ENCODE data around the gene GOLGA8S. TPM values are rescaled to one million over a fixed set of nuclear protein-coding genes. Genes with fewer than 3 reads are reported as not detected.
"Not testable (repeated sequence)": the region's sequence is repeated elsewhere in the genome, so short reads cannot be mapped to it uniquely, and the experiment has no call there.

Gene GOLGA8S
- total RNA-seq, 2 experiments from 2014 or later: 0.11 TPM; not detected in 1

- H3K36me3 Mint-ChIP-seq (ENCODE audit: low read depth); H3K27ac Mint-ChIP-seq; H3K4me3 Mint-ChIP-seq; H3K4me1 Mint-ChIP-seq; POLR2A ChIA-PET; CTCF ChIA-PET; H3K9me3 Mint-ChIP-seq (ENCODE audit: low read depth); DNase-seq; H3K27me3 Mint-ChIP-seq; ATAC-seq; intact Hi-C loops (cut with DNase I, micrococcal nuclease): not testable (repeated sequence)
Observed at GRCh38 chr15:23399207-23399606, 44.7 kb downstream of the GOLGA8S start.

GRCh38 chr15:23401627-23402026 is 47.1 kb downstream of the GOLGA8S start:
- CTCF ChIA-PET: interaction anchor here (0.6 kb wide), 1 partner anchor 1315 kb away, joined by 3 read pairs; no protein-coding TSS in a partner anchor

GRCh38 chr15:23402140-23402539 is 47.6 kb downstream of the GOLGA8S start:
- CTCF ChIA-PET: no interaction called here
- Mint-ChIP-seq H3K4me3 (no peak overlapping the region), H3K4me1 (no peaks in the 10 kb centered on the region), H3K27ac (no peak overlapping the region), H3K36me3 (ENCODE audit: low read depth) (no peaks in the 10 kb centered on the region), H3K9me3 (ENCODE audit: low read depth) (no peaks in the 10 kb centered on the region), H3K27me3 (peaks cover 4% of the 10 kb centered on the region)
- DNase-seq: no peak
- POLR2A ChIA-PET: no interaction called here
- no peak for ATAC-seq
- intact Hi-C loops (cut with DNase I, micrococcal nuclease): no loop called here

More at GRCh38 chr15:23401627-23402026, 47.1 kb downstream of the GOLGA8S start:
- intact Hi-C loops (cut with DNase I, micrococcal nuclease): no loop called here
- Mint-ChIP-seq H3K27ac (no peak overlapping the region), H3K36me3 (ENCODE audit: low read depth) (no peaks in the 10 kb centered on the region), H3K4me1 (no peaks in the 10 kb centered on the region), H3K9me3 (ENCODE audit: low read depth) (no peaks in the 10 kb centered on the region), H3K27me3 (peaks cover 1% of the 10 kb centered on the region), H3K4me3 (no peak overlapping the region)
- ATAC-seq: no peak
- POLR2A ChIA-PET: no interaction called here
- DNase-seq: no peak

GRCh38 chr15:23402544-23402943 is 48.0 kb downstream of the GOLGA8S start:
- DNase-seq (no peak), ATAC-seq (no peak)
- H3K4me3 Mint-ChIP-seq: no peak overlapping the region
- ChIA-PET CTCF (no interaction called here), POLR2A (no interaction called here)
- H3K36me3 Mint-ChIP-seq (ENCODE audit: low read depth): no peaks in the 10 kb centered on the region
- H3K27me3 Mint-ChIP-seq: peaks cover 6% of the 10 kb centered on the region
- intact Hi-C loops (cut with DNase I, micrococcal nuclease): no loop called here
- no peaks in the 10 kb centered on the region for H3K4me1 Mint-ChIP-seq
- no peak overlapping the region for H3K27ac Mint-ChIP-seq
- H3K9me3 Mint-ChIP-seq (ENCODE audit: low read depth): no peaks in the 10 kb centered on the region

- Mint-ChIP-seq H3K4me3 (no peak overlapping the region), H3K36me3 (ENCODE audit: low read depth) (no peaks in the 10 kb centered on the region), H3K9me3 (ENCODE audit: low read depth) (no peaks in the 10 kb centered on the region), H3K27me3 (peaks cover 6% of the 10 kb centered on the region), H3K27ac (no peak overlapping the region), H3K4me1 (no peaks in the 10 kb centered on the region)
- ChIA-PET CTCF (no interaction called here), POLR2A (no interaction called here)
- no peak for ATAC-seq
- DNase-seq: no peak
- intact Hi-C loops (cut with DNase I, micrococcal nuclease): no loop called here
Observed at GRCh38 chr15:23403550-23403949, 49.0 kb downstream of the GOLGA8S start.

GRCh38 chr15:23411841-23412240 is 57.3 kb downstream of the GOLGA8S start:
- H3K36me3 Mint-ChIP-seq (ENCODE audit: low read depth): no peaks in the 10 kb centered on the region
- intact Hi-C loops (cut with DNase I, micrococcal nuclease): no loop called here
- DNase-seq (no peak), ATAC-seq (no peak)
- H3K4me1 Mint-ChIP-seq: no peaks in the 10 kb centered on the region
- CTCF ChIA-PET: no interaction called here
- peaks cover 4% of the 10 kb centered on the region for H3K27me3 Mint-ChIP-seq
- H3K4me3 Mint-ChIP-seq: no peak overlapping the region
- POLR2A ChIA-PET: no interaction called here
- H3K9me3 Mint-ChIP-seq (ENCODE audit: low read depth): no peaks in the 10 kb centered on the region
- no peak overlapping the region for H3K27ac Mint-ChIP-seq

GRCh38 chr15:23412881-23413600 is 58.5 kb downstream of the GOLGA8S start:
- DNase-seq; H3K27me3 Mint-ChIP-seq; ATAC-seq; H3K4me3 Mint-ChIP-seq; H3K9me3 Mint-ChIP-seq (ENCODE audit: low read depth); H3K27ac Mint-ChIP-seq; H3K36me3 Mint-ChIP-seq (ENCODE audit: low read depth); H3K4me1 Mint-ChIP-seq; CTCF ChIA-PET; intact Hi-C loops (cut with DNase I, micrococcal nuclease): not testable (repeated sequence)
- POLR2A ChIA-PET: interaction anchor here (0.6 kb wide), 1 partner anchor 197 kb away, joined by 8 read pairs; no protein-coding TSS in a partner anchor

Other genes with a start within 250 kb of the GOLGA8S start
- not detected for gene GOLGA6L1, start 217.9 kb upstream of the GOLGA8S start, total RNA-seq
- gene GOLGA6L26, start 20.6 kb upstream of the GOLGA8S start, total RNA-seq: not detected
- gene GOLGA6L2, start 92.5 kb downstream of the GOLGA8S start, total RNA-seq: not detected
- 1 to 10 TPM; 1.4 to 2.2 TPM for gene MKRN3, start 210.9 kb downstream of the GOLGA8S start, total RNA-seq

Measured in activated CD4-positive, alpha-beta T cell treated with anti-CD3 and anti-CD28 coated beads for 36 hours (primary cell).